Measurements from ENCODE around the gene KIF2C.

- TF ChIP-seq, protein P1, sequence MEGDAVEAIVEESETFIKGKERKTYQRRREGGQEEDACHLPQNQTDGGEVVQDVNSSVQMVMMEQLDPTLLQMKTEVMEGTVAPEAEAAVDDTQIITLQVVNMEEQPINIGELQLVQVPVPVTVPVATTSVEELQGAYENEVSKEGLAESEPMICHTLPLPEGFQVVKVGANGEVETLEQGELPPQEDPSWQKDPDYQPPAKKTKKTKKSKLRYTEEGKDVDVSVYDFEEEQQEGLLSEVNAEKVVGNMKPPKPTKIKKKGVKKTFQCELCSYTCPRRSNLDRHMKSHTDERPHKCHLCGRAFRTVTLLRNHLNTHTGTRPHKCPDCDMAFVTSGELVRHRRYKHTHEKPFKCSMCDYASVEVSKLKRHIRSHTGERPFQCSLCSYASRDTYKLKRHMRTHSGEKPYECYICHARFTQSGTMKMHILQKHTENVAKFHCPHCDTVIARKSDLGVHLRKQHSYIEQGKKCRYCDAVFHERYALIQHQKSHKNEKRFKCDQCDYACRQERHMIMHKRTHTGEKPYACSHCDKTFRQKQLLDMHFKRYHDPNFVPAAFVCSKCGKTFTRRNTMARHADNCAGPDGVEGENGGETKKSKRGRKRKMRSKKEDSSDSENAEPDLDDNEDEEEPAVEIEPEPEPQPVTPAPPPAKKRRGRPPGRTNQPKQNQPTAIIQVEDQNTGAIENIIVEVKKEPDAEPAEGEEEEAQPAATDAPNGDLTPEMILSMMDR (IDR thresholded peaks at IDR 0.05): no peak
- TF ChIP-seq POLR2AphosphoS5 (IDR thresholded peaks at IDR 0.05; ENCODE audit: low read depth, low read length) (no peak), SIN3A (IDR thresholded peaks at IDR 0.05; ENCODE audit: borderline replicate concordance, insufficient read depth, low read depth, low read length) (no peak), REST (IDR thresholded peaks at IDR 0.05; ENCODE audit: insufficient read depth in 1 of 2, low read depth in 2 of 2, low read length in 1 of 2) (no peak)
Measured at GRCh38 chr1:44698138-44698537, 41.5 kb upstream of the KIF2C start.

All from Panc1 (cell line).